ENCODE data around the gene MCF2. TPM values are rescaled to one million over a fixed set of nuclear protein-coding genes. Genes with fewer than 3 reads are reported as not detected.
"Not testable (repeated sequence)": the region's sequence is repeated elsewhere in the genome, so short reads cannot be mapped to it uniquely, and the experiment has no call there.

Gene MCF2, protein sequence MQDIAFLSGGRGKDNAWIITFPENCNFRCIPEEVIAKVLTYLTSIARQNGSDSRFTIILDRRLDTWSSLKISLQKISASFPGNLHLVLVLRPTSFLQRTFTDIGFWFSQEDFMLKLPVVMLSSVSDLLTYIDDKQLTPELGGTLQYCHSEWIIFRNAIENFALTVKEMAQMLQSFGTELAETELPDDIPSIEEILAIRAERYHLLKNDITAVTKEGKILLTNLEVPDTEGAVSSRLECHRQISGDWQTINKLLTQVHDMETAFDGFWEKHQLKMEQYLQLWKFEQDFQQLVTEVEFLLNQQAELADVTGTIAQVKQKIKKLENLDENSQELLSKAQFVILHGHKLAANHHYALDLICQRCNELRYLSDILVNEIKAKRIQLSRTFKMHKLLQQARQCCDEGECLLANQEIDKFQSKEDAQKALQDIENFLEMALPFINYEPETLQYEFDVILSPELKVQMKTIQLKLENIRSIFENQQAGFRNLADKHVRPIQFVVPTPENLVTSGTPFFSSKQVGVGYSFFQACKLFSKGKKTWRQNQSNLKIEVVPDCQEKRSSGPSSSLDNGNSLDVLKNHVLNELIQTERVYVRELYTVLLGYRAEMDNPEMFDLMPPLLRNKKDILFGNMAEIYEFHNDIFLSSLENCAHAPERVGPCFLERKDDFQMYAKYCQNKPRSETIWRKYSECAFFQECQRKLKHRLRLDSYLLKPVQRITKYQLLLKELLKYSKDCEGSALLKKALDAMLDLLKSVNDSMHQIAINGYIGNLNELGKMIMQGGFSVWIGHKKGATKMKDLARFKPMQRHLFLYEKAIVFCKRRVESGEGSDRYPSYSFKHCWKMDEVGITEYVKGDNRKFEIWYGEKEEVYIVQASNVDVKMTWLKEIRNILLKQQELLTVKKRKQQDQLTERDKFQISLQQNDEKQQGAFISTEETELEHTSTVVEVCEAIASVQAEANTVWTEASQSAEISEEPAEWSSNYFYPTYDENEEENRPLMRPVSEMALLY
- 0.05 TPM in 1 of 2 replicates, not detected in the other for total RNA-seq (2014; rRNA removed; shearing (Covaris generic))
- 0.14 and 0.28 TPM in 2 replicates for polyA plus RNA-seq (2014; cell fraction: nucleus; rRNA removed)

DNA sequence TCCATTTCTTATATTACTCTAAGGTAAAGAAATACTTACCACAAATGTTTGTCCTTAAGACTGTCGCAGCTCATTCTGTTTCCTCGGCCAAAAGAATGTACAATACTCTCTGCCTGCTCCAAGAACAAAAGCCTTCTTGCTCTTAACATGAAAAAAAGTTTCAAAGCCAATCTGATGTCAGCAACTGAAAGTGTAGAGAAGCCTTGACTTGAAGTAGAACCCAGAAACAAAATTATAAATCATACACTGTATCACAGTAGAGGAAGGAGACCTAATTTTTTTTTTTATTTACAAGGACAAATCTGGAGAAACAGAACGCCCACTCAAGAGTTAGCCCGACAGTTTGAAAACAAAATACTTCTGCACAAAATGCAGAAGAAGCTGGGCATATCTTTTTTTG is at the start of gene MCF2:
TSS of gene MCF2 (minus strand) at position 101 of the 400 bp plus-strand sequence. CDS start 56,423 bp downstream, outside the sequence.
- DNase-seq (ENCODE audit: extremely low read depth, low read depth), result no peak

DNA sequence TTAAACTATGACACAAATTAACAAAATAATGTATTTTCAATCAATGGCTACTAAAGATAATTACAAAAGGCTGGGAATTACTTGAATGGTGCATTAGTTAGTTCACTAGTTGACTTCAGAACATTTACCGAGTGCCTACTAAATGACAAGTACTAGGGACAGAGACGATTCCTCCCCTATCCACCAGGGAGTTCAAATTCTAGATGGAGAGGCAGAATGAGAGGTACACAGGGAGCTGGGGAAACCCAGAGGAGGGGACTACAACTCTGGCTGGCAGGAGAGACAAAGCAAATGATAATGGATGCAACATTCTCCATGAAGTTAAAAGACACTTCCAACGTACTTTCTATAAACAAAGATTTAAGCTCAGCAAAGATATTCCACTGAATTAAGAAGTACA is 43.1 kb upstream of the MCF2 start:
- no peak for DNase-seq (ENCODE audit: extremely low read depth, low read depth)

DNA sequence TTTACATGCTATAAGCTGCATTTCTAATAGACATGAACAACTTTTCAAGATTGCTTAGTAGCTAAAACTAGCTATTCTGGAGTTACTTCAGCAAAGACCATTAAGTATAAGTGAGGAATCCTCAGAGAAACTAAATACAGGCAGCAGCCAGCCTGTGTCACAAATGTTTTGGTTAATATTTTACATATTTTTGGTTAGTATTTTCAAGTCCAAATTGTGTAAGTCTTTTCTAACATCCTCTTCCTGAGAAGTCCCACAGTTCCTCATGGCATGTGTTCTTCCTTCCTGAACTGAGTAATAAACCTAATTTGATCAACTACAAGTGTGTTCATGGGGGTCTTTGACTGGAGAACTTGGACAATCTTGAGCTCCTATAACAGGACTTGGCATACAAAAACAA is 42.4 kb upstream of the MCF2 start:
- DNase-seq (ENCODE audit: extremely low read depth, low read depth), result no peak

DNA sequence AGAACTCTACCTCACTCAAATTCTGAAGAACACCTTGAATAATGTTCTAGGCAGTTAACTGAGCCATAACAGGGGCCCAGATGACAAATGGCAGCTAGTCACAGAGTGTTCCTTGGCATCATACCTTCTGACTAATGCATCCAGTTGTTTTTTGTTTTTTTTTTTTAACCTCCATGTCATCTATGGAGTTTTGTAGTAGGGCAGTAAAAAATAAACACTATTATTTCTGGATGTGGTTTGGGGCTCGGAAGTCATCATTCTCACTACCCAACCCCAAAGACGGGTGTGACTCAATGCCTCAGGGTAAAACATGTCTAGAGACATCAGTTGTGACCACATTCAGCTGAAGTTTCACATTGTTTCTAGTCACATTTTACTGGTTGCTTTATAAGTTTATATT is 31.2 kb upstream of the MCF2 start:
- DNase-seq (ENCODE audit: extremely low read depth, low read depth), result no peak

DNA sequence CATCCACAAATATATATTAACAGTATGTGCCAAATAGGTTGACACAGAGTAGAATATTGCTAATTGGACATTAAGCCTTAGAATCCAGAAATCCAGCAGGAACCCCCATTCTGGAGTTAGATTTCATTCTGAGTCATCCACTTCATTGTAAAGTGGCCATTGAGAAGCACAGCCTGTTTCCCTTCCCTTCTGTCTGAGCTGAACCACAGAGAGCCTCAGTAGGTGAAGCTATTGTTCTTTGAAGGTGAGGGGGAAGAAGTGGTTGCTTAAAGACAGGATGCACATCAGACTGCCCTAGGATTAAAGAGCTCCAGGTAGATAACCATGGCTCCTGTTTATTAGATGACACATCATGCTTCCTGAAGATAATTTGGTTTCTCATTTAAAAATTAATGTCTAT is 30.6 kb upstream of the MCF2 start:
- no peak for DNase-seq (ENCODE audit: extremely low read depth, low read depth)

DNA sequence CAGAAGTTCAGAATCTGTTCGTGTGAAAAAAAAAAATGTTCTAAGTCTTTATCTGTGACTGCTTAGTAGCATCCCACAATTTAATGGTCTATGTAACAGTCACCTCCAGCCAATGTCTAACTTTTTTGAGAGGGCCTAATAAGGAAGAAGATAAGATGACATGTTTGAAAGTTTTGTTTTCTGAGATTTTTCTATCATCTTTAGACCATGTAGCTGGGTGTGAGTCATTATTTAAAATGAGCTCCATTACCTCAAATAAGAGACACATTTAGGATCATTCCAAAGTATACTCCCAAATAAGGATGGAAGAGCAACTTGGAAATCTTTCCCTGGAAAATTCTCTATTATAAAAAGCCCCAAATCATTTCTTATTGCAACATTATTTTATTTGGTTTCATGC is 28.2 kb upstream of the MCF2 start:
- DNase-seq (ENCODE audit: extremely low read depth, low read depth), result no peak

DNA sequence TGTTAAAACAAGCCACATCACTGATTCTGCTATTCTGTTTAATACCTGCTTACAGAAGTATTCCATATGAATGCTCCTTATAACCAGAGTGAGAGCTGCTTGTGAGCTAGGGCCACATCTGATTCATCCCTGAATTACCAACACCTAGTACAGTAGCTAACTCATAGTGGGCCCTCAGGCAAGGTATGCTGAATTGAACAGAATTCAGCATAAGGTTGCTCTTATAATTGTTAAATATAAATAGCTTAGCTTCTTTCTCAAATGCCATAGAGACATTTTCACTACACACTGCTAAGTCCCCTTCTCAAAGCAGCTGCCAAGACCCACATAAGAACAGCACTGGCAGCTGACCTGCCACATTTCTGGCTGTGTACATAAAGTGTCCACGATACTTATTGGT is 27.0 kb upstream of the MCF2 start:
- DNase-seq (ENCODE audit: extremely low read depth, low read depth), result no peak

DNA sequence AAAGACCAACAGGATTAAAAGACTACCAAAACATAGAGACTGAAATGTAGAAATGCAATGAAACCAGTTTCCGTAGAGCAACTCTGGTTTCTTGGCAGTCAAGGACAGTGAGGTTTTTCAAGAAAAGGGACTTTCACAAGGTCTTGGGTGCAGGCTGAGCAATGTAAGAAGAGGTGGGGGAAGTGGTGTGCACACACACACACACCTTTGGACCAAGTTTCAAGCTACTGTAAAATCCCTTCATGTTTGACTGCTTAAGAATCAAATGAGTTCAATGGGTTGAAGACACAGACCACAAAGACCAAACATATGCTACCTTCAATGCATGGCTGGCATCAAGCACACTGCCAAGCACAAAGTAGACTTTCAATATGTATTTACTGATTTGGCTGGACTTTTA is 17.8 kb upstream of the MCF2 start:
- no peak for DNase-seq (ENCODE audit: extremely low read depth, low read depth)

DNA sequence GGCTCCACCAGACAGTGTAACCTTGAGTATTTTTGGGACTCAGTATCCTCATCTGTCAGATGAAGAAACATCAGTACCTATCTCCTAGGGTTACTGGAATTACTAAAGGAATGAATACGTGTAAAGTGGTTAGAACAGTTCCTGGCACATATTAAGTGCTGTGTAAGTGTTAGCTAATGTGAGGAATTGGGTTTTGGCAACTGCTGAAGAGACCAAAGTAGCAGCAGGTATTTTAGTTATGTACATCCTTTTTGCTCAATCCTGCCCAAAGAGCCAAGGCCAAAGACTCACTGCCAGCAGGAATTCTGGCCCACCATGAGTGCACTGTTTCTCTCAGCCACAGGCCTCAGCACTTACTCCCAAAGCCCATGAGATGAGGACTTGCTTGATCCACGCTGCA is 16.7 kb upstream of the MCF2 start:
- no peak for DNase-seq (ENCODE audit: extremely low read depth, low read depth)

DNA sequence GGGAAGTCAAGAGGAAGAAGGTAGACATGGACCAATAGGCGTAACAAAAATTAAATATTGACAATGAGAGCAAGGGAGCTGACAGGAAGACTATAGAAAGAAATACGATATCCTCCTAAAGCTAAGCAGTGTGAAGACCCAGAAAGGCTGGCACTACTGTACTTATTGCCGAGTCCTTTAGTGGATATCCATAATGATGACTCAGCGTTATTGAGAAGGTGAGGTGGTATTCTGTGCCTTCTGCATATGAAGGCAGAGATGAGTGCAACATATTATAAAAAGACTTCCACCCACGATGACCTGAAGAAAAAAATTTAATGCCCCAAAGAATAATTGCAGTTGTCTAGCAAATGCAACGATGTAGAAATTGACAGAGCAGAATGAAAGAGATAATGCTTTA is 13.0 kb upstream of the MCF2 start:
- DNase-seq (ENCODE audit: extremely low read depth, low read depth), result no peak

DNA sequence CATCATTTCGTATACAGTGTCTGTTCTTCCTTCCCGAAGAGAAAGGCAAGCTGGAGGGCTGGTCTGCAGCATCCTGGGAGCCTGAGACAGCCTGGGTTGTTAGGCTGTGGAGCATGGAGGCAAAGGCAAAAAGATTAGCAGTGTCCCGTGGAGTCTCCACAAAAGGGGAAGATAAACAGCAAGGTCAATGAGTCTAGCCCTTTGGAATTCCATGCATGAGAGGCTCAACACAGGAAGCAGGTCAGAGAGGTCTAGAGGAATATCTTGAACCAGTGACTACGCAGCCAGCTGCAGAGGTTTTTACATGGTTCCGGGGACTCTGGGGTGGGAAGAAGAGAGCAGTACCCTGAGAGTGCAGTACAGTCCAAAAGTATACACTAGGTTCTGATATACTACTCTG is 12.2 kb upstream of the MCF2 start:
- DNase-seq (ENCODE audit: extremely low read depth, low read depth), result peak; percentile 36

DNA sequence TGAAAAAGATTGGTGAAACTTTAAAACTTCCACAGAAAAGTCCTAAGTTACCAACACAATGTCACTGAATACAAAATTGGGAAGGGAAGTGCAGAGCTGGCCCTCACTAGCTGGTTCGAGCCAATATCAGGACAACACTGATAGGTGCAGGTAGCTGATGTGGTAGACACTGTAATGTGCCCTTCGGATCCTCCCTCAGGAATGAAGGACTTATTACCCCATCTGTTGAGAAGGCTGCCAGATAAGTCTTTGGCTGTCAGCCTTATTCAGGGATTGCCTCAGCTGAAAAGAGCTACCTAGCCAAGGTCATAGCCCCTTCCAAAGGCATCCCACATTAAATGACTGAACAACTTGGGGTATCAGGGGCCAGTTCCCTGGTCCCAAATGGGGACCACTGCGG is 5.3 kb downstream of the MCF2 start:
- no peak for DNase-seq (ENCODE audit: extremely low read depth, low read depth)

DNA sequence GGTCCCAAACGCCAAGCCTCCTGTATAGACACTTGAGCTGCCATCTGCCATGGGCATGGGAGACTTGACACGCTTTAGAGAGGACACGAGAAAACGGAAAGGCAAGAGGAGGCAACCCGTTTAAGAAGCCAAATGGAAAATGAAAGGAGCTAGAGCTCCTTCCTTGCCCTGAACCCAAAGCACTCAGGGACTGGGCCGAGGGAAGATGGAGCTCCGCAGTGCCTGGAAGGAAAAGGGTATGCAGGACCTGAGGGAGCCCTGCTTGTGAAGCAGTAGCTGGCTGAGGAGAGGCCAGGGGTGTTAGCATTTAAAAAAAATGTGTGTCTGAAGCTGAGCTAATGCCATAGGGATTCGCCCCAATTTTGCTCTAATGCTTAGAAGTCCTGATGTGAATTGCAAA is 15.1 kb downstream of the MCF2 start:
- no peak for DNase-seq (ENCODE audit: extremely low read depth, low read depth)

DNA sequence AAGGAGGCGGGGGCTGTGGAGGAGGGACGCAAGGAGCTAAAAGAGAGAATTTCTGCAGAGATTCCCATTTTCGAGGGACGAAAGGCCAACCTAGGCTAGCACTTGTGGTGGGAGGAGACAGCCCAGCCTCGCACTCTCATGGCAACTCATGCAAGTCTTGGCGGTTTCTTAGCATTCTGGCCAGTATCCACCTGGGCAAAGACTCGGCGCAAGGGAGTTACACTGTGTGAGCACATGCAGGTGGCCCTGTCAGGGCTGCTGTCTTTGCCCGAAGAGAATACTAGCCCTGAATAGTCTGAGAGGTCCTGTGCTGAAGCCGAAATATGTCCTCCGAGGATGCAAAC is 15.5 kb downstream of the MCF2 start:
- no peak for DNase-seq (ENCODE audit: extremely low read depth, low read depth)

DNA sequence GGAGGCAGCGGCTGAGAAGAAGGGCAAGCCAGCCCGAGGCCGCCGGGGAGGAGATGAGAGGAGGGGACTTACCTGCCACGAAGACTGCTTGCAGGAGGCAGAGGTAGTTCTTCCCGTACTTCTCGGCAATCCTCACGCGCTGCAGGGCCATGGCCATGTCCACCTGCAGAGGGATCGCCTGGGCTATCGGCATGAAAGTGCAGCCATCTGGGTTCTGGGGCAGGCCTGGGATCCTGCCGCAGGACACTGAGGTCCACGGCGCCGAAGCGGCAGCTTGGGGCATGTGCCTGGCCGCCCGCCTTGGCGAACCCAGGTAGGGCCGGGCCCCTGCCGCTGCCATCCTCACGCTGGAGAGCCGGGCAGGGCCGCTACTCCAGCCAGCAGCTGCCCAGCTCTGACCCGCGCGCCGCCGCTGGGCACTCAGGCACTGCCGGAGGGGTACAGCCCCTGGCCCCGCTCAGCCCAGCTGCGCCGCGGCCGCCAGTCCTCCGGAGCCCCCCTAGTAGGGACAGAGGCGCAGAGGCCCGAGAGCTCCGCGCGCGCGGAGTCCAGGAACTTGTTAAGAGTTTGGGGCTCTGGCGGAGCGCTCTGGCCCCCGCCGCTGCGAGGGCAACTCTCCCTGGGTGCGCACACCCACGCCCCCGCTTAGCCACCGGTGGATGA is 16.0 kb downstream of the MCF2 start:
- DNase-seq (ENCODE audit: extremely low read depth, low read depth), result no peak

DNA sequence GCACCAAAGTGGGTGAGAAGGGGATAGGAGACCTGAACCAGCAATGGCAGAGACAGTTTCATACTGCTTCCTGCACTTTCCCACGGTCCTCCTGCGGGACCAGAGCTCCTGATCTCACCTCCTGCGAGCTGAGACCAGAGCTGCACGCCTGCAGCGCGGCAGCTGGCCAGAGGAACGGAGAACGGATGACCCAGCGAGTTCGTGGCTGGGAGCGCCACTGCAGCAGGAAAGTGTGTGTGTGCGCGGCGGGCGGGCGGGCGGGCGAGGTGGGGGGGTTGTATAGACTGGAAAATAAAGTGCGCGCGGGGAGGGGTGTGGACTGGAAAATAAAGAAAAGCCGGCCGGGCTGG is 16.5 kb downstream of the MCF2 start:
- peak; percentile 1 for DNase-seq (ENCODE audit: extremely low read depth, low read depth)

DNA sequence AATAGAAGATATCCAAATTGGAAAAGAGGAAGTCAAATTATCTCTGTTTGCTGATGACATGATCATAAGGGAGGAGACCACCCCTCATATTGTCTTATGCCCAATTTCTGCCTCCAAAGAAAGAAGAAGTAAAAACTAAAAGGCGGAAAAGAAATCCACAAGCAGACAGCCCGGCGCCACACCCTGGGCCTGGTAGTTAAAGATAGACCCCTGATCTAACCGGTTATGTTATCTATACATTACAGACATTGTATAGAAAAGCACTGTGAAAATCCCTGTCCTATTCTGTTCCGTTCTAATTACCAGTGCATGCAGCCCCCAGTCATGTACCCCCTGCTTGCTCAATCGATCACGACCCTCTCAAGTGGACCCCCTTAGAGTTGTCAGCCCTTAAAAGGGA is 22.8 kb downstream of the MCF2 start:
- not testable (repeated sequence) for DNase-seq (ENCODE audit: extremely low read depth, low read depth)

DNA sequence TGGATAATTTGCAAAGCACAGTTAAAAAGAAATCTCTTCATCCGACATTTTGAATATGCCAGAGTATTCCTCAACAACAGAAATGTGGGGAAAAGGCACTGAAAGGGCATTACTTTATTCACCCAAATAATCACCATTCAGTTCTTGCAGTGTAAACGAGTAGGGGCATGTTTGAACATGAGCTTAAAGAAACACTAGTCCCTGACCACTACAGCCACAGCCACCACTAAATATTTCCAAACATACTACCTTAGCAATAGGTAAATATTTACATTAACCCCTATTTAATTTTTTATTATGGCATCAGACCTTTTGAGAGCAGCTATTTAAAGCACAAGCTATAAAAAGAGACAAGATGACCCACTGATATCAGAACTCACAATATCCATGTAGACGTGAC is 27.6 kb downstream of the MCF2 start:
- no peak for DNase-seq (ENCODE audit: extremely low read depth, low read depth)

DNA sequence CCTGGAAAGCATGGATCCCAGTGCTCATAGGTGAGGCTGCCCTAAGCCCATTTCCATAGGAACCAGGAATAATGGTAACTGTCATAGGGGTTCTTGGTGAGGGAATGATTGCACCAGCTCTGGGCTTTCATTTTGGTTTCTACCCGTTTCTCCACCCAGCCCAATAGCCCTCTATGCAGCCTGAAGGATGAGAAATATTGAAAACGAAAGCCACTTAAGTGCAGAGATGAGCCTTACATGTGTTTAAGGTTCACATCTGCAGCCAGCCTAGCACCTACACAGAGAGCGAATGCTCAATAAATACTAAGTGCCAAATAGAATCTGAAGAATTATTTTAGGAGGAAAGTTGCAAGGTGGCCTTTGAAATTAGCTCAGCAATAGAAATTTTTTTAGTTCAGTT is 60.4 kb downstream of the MCF2 start:
- DNase-seq (ENCODE audit: extremely low read depth, low read depth), result no peak

DNA sequence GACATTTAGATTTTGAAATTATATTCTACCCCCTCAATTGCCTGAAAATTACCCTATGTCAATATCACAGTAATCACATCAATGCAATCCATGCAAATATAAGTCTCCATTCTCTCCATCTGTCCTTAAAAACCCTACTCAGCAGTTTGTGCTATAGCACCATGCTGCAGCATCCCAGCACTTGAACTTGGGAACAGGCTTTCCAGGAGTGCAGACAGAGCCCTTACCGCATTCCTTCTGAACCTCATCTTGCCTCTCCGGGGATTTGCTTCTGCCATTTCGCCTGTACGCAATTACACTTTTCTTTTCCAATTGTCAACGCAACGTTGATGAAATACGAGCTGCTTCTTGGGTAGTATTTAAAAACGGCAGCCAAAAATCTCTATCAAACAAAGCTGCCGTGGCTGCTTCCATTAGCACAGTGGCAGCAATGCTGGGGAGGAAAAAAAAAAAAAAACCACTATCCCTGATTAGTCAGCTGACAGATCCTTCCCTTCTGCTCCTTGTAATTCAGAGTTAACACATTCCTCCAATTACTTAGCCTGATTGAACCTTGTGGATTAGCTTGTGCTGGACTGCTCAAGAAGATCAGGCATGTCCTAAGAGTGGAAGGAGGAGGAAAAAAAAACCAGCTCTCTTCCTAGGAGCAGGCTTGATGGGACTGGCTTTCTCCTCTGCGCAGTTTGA is 65.6 kb downstream of the MCF2 start:
- DNase-seq (ENCODE audit: extremely low read depth, low read depth), result no peak

DNA sequence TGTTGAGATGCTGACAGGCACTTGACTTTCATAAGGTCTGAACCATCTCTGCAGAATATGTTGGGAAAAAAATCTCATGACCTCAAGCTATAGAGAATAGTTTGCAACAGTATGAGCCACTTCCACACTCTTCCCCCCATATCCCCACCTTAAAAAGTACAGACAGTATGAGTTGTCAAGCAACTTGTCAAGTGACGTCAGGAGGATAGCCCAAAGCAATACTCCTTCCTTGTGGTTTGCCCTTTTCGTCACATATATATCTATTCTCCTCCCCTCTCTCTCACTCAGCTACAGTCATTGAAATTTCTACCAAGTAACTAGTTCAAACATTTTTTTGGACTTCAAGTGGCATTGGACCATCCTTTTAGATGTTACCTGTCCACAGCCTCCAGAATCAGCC is 67.7 kb downstream of the MCF2 start:
- DNase-seq (ENCODE audit: extremely low read depth, low read depth), result no peak
